HepG2 (cell line): Measurements from ENCODE around the gene SLCO3A1. TPM values are rescaled to one million over a fixed set of nuclear protein-coding genes. Genes with fewer than 3 reads are reported as not detected.

Experiments used
- ATAC-seq: fragments of 200-7000 bp; cut with Tn5 transposase; 3 replicates; pipeline ENCODE4 v1.9.1; 2020; ENCODE audit warnings: mild to moderate bottlenecking, moderate library complexity
- BruUV-seq: library from RNA; stranded (reverse); fragments of 400-500 nt; replicated peaks from 2 replicates; lab custom pipeline; 2021; lab: Mats Ljungman, UMichigan
- CTCF ChIA-PET: fragments of 300-600 bp; formaldehyde crosslinking; extraction: SDS; loops from one replicate; lab custom pipeline; 2021; ENCODE audit warnings: low total read pairs, inconsistent platforms, low intra/inter-chr PET ratio; lab: Yijun Ruan, JAX
- POLR2A ChIA-PET: fragments of 350-600 bp; sonication (Branson Sonifier 250); formaldehyde crosslinking; loops from one replicate; lab custom pipeline; 2020; ENCODE audit warnings: antibody characterized with exemption, inconsistent platforms; lab: Yijun Ruan, JAX
- DNase-seq: peaks from one replicate; pipeline ENCODE4 v3.0.0-alpha.2; 2015; ENCODE audit warnings: low spot score
- FAIRE-seq: peaks from 3 replicates; lab custom pipeline; 2011; peaks lifted over from hg19 to GRCh38; lab: Jason Lieb, UNC
- H2AFZ ChIP-seq: one replicate; pipeline ENCODE4 v1.6.1; 2011; ENCODE audit warnings: low read length, inconsistent platforms
- H3K27ac ChIP-seq: fragments of 300-600 bp; 3 replicates; pipeline ENCODE4 v1.8.0; 2011; ENCODE audit warnings: mixed run types, mild to moderate bottlenecking, mixed read lengths, low read length, inconsistent platforms; ENCODE audit not compliant: insufficient read depth; ENCODE audit errors: extremely low read length
- H3K27me3 ChIP-seq, 2 experiments: fragments of 200-600 bp in 1 of 2; 2 replicates in 1 of 2; 3 replicates in 1 of 2; pipeline versions ENCODE4 v1.6.0 to v1.8.0; 2011; ENCODE audit warnings: low read length in 2 of 2, mild to moderate bottlenecking in 2 of 2, moderate library complexity in 2 of 2, inconsistent platforms in 1 of 2; ENCODE audit not compliant: insufficient read depth in 2 of 2, control insufficient read depth in 1 of 2
- H3K36me3 ChIP-seq, 2 experiments: fragments of 200-600 bp in 1 of 2; replicated peaks in 1 of 2; 2 replicates in 1 of 2; 3 replicates in 1 of 2; pipeline versions ENCODE4 v1.5.1 to v1.8.0; 2011; ENCODE audit warnings: low read length in 2 of 2, inconsistent platforms in 1 of 2; ENCODE audit not compliant: insufficient read depth in 2 of 2, control insufficient read depth in 1 of 2
- H3K4me1 ChIP-seq: 2 replicates; pipeline ENCODE4 v1.5.1; 2012; ENCODE audit warnings: low read length, inconsistent platforms; ENCODE audit not compliant: insufficient read depth
- H3K4me2 ChIP-seq: 2 replicates; pipeline ENCODE4 v1.6.0; 2011; ENCODE audit warnings: low read depth, low read length, inconsistent platforms
- H3K4me3 ChIP-seq, 3 experiments: fragments of 200-600 bp in 1 of 3; sonication (generic), shearing (Covaris generic) in 1 of 3; replicated peaks in 1 of 3; 2 replicates each; pipeline ENCODE4 v1.5.1; 2011 to 2016; ENCODE audit warnings: low read length in 3 of 3, inconsistent platforms in 2 of 3, low read depth in 2 of 3, mild to moderate bottlenecking in 2 of 3, control low read depth in 1 of 3, mixed read lengths in 1 of 3; ENCODE audit not compliant: insufficient read depth in 1 of 3
- H3K79me2 ChIP-seq: one replicate; pipeline ENCODE4 v1.6.1; 2011; ENCODE audit warnings: low read length, inconsistent platforms; ENCODE audit not compliant: insufficient read depth
- H3K9ac ChIP-seq: 2 replicates; pipeline ENCODE4 v1.6.0; 2011; ENCODE audit warnings: mild to moderate bottlenecking, low read depth, low read length, inconsistent platforms; ENCODE audit not compliant: insufficient read depth
- H3K9me3 ChIP-seq: 2 replicates; pipeline ENCODE4 v1.5.1; 2012; ENCODE audit warnings: mild to moderate bottlenecking, low read length
- H4K20me1 ChIP-seq: 2 replicates; pipeline ENCODE4 v1.6.0; 2011; ENCODE audit warnings: inconsistent platforms, mild to moderate bottlenecking, low read length, moderate library complexity; ENCODE audit not compliant: insufficient read depth
- ASH2L ChIP-seq: fragments of 300-600, 200-600 bp; sonication (generic); IDR thresholded peaks from 2 replicates; pipeline ENCODE4 v1.7.0; 2017; ENCODE audit warnings: low read depth, mild to moderate bottlenecking, moderate library complexity, mixed read lengths, low read length; ENCODE audit not compliant: insufficient read length
- BORCS8-MEF2B ChIP-seq: sonication (generic); formaldehyde crosslinking; IDR thresholded peaks from 2 replicates; pipeline ENCODE4 v1.8.0; 2022; ENCODE audit warnings: mild to moderate bottlenecking, missing genetic modification reagents
- CEBPB ChIP-seq: IDR thresholded peaks from 2 replicates; pipeline ENCODE4 v1.6.1; 2011; ENCODE audit warnings: low read depth, low read length, improper control_type of control experiment, borderline replicate concordance
- GATAD1 ChIP-seq: IDR thresholded peaks from 2 replicates; pipeline ENCODE4 v1.6.1; 2016; ENCODE audit warnings: missing genetic modification reagents, missing compliant biosample characterization
- HOMEZ ChIP-seq: IDR thresholded peaks from 2 replicates; pipeline ENCODE4 v1.6.1; 2016; ENCODE audit warnings: low read depth
- KLF13 ChIP-seq: sonication (generic); formaldehyde crosslinking; IDR thresholded peaks from 2 replicates; pipeline ENCODE4 v1.4.0; 2020; ENCODE audit warnings: mild to moderate bottlenecking, missing genetic modification reagents
- MAFK ChIP-seq, 2 experiments: IDR thresholded peaks in 1 of 2; conservative IDR thresholded peaks in 1 of 2; 2 replicates each; pipeline ENCODE4 v1.6.1; 2011; ENCODE audit warnings: improper control_type of control experiment in 2 of 2, low read length in 2 of 2
- MTERF4 ChIP-seq: sonication (generic); formaldehyde crosslinking; IDR thresholded peaks from 2 replicates; pipeline ENCODE4 v1.8.0; 2023; ENCODE audit warnings: mild to moderate bottlenecking, missing genetic modification reagents
- NR0B2 ChIP-seq: sonication (generic); formaldehyde crosslinking; IDR thresholded peaks from 2 replicates; pipeline ENCODE4 v1.4.0; 2020; ENCODE audit warnings: mild to moderate bottlenecking, missing genetic modification reagents
- PCBP1 ChIP-seq: fragments of 200-400 bp; formaldehyde crosslinking; IDR thresholded peaks from 2 replicates; pipeline ENCODE4 v1.6.1; 2017; ENCODE audit warnings: mild to moderate bottlenecking, low read depth, low read length, borderline replicate concordance
- RAD51 ChIP-seq: fragments of 450-650 bp; IDR thresholded peaks from 2 replicates; pipeline ENCODE4 v1.6.1; 2016; ENCODE audit warnings: borderline replicate concordance
- RBAK ChIP-seq: sonication (generic); formaldehyde crosslinking; IDR thresholded peaks from 2 replicates; pipeline ENCODE4 v1.5.1; 2020; ENCODE audit warnings: mild to moderate bottlenecking, missing genetic modification reagents
- SCMH1 ChIP-seq: sonication (generic); formaldehyde crosslinking; IDR thresholded peaks from 2 replicates; pipeline ENCODE4 v1.9.0; 2021; ENCODE audit warnings: missing genetic modification reagents, mild to moderate bottlenecking, borderline replicate concordance
- U2AF2 ChIP-seq: fragments of 200-400 bp; formaldehyde crosslinking; IDR thresholded peaks from 2 replicates; pipeline ENCODE4 v1.6.1; 2017; ENCODE audit warnings: low read depth, mild to moderate bottlenecking, low read length
- ZNF331 ChIP-seq: sonication (generic); formaldehyde crosslinking; IDR thresholded peaks from 2 replicates; pipeline ENCODE4 v1.4.0; 2020; ENCODE audit warnings: missing genetic modification reagents
- ZNF574 ChIP-seq: sonication (generic); formaldehyde crosslinking; IDR thresholded peaks from 2 replicates; pipeline ENCODE4 v1.4.0; 2020; ENCODE audit warnings: missing genetic modification reagents
- ZNF619 ChIP-seq: sonication (generic); formaldehyde crosslinking; IDR thresholded peaks from 2 replicates; pipeline ENCODE4 v1.4.0; 2020; ENCODE audit warnings: mild to moderate bottlenecking, missing genetic modification reagents
- ZNF839 ChIP-seq: sonication (generic); formaldehyde crosslinking; IDR thresholded peaks from 2 replicates; pipeline ENCODE4 v1.4.0; 2020; ENCODE audit warnings: missing genetic modification reagents, mild to moderate bottlenecking, borderline replicate concordance
- ZNF883 ChIP-seq: sonication (generic); formaldehyde crosslinking; IDR thresholded peaks from 2 replicates; pipeline ENCODE4 v1.5.1; 2020; ENCODE audit warnings: mild to moderate bottlenecking, missing genetic modification reagents; ENCODE audit errors: not compliant biosample characterization
- WGBS: methylation state at CpG from one replicate; pipeline ENCODE4 v1.1.6; 2017; ENCODE audit warnings: low lambda C conversion rate; 5-methylcytosine and 5-hydroxymethylcytosine counted together
- in situ Hi-C: cut with HindIII; loops from 2 replicates; pipeline ENCODE4 v1.10.0; 2017; ENCODE audit warnings: low pct_unique_long_range_greater_than_20kb; ENCODE audit not compliant: extremely low pct_ligation_motif_present
- intact Hi-C: fragments of 100-400 bp; cut with micrococcal nuclease; formaldehyde crosslinking; loops from one replicate; pipeline ENCODE4 v1.10.0; 2022; ENCODE audit not compliant: unreplicated experiment
- polyA plus RNA-seq, 8 experiments: library from polyadenylated mRNA; depleted of rRNA in 3 of 8; stranded (reverse) in 7 of 8; unstranded in 1 of 8; fragments of >200 nt; fragmentation: Illumina TruSeq in 4 of 8; extraction: Trizol in 4 of 8; gene quantifications; 2 replicates each; pipeline versions ENCODE4 v1.2.1 to v1.2.3, GENCODE V29; 2011 to 2016; ENCODE audit warnings: low read depth in 4 of 8, missing spikeins in 1 of 8, mixed read lengths in 1 of 8; ENCODE audit not compliant: insufficient read depth in 1 of 8
- total RNA-seq, 5 experiments: library from RNA; depleted of rRNA; stranded (reverse); fragments of >200 nt; fragmentation: Illumina TruSeq; extraction: Trizol; gene quantifications; 2 replicates each; pipeline ENCODE4 v1.2.3, GENCODE V29; 2016; ENCODE audit warnings: low read depth in 1 of 5

The SLCO3A1 gene
- total and polyA plus RNA-seq, 2 of the 13 experiments (the other 11 are each of a cell fraction or from before 2014, with no cell fraction given), result 0.02 TPM; not detected in 1

GRCh38 chr15:91936927-91937326 lies 83.4 kb downstream of the SLCO3A1 start (continued):
- no peak for TF ChIP-seq ZNF574 (CRISPR knock-in tag)

- ChIA-PET CTCF (no interaction called here), POLR2A (no interaction called here)
- Histone ChIP-seq H3K4me2 (no peak overlapping the region), H3K4me1 (no peaks in the 10 kb centered on the region), H3K9me3 (no peaks in the 10 kb centered on the region), H2AFZ (no peak overlapping the region), H3K27me3 (peaks cover 0 to 1% of the 10 kb centered on the region in 2 experiments; a peak in 1 of 5 replicates), H4K20me1 (no peaks in the 10 kb centered on the region), H3K79me2 (no peaks in the 10 kb centered on the region), H3K36me3 (no peaks in the 10 kb centered on the region), H3K27ac (no peak overlapping the region), H3K4me3 (no peak overlapping the region), H3K9ac (no peak overlapping the region)
- FAIRE-seq, result no peak
- DNase-seq, result no peak
- WGBS, result 3% methylated on average over 3 of the region's 3 CpGs
- BruUV-seq, result no TSS peak
- no peak for ATAC-seq
- in situ Hi-C loops, result no loop called here
- no peak for TF ChIP-seq ZNF331 (CRISPR knock-in tag)
- no peak for TF ChIP-seq RAD51
- TF ChIP-seq MTERF4 (CRISPR knock-in tag), result no peak
- no peak for TF ChIP-seq ZNF839 (CRISPR knock-in tag)
- TF ChIP-seq HOMEZ (CRISPR knock-in tag), result no peak
- TF ChIP-seq NR0B2 (CRISPR knock-in tag), result no peak
- no peak for TF ChIP-seq RBAK (CRISPR knock-in tag)
- TF ChIP-seq GATAD1 (CRISPR knock-in tag), result no peak
- TF ChIP-seq U2AF2, result no peak
- TF ChIP-seq ASH2L, result no peak
- no peak for TF ChIP-seq KLF13 (CRISPR knock-in tag)
- no peak for TF ChIP-seq ZNF619
- TF ChIP-seq PCBP1, result no peak
- no peak for TF ChIP-seq MAFK (conservative IDR thresholded peaks at IDR 0.05 in 1 of 2, IDR thresholded peaks at IDR 0.05 in 1 of 2; ENCODE audit: low read length in 2 of 2)
- no peak for TF ChIP-seq ZNF883
- no peak for TF ChIP-seq BORCS8-MEF2B (CRISPR knock-in tag)
- no peak for TF ChIP-seq CEBPB
- no peak for TF ChIP-seq SCMH1 (CRISPR knock-in tag)
- intact Hi-C loops, result no loop called here
These were observed 84.6 kb downstream of the SLCO3A1 start for GRCh38 chr15:91938136-91938535.
